OCI-LY7 (cell line): ENCODE data around the gene IFIT1B. TPM values are rescaled to one million over a fixed set of nuclear protein-coding genes. Genes with fewer than 3 reads are reported as not detected.
A peak's percentile ranks its signal among the peaks of the same experiment; 100 is the strongest.

Source experiments
- BruUV-seq: library from RNA; stranded (reverse); fragments of 400-500 nt; replicated peaks from 2 replicates; lab custom pipeline; 2021; lab: Mats Ljungman, UMichigan
- CTCF ChIA-PET: fragments of 300-600 bp; sonication (Branson Sonifier 250); formaldehyde crosslinking; loops from one replicate; lab custom pipeline; 2022; ENCODE audit warnings: antibody characterized with exemption; ENCODE audit not compliant: unreplicated experiment; lab: Charles Lee
- POLR2A ChIA-PET: fragments of 300-600 bp; sonication (Branson Sonifier 250); formaldehyde crosslinking; loops from one replicate; lab custom pipeline; 2022; ENCODE audit warnings: antibody characterized with exemption; lab: Charles Lee
- DNase-seq: peaks from one replicate; pipeline ENCODE4 v3.0.0-alpha.2; 2015; ENCODE audit warnings: low spot score
- H2AFZ ChIP-seq: fragments of 200-600 bp; sonication (generic), shearing (Covaris generic); 2 replicates; pipeline ENCODE4 v1.6.1; 2014; ENCODE audit warnings: mild to moderate bottlenecking, antibody characterized with exemption, low read length, moderate library complexity
- H3K27ac ChIP-seq: fragments of 200-600 bp; sonication (generic); 2 replicates; pipeline ENCODE4 v1.5.1; 2014; ENCODE audit warnings: mixed run types, low read depth, mild to moderate bottlenecking, moderate library complexity, low read length, inconsistent platforms; ENCODE audit not compliant: poor library complexity, severe bottlenecking
- H3K36me3 ChIP-seq: fragments of 200-600 bp; sonication (generic); 2 replicates; pipeline ENCODE4 v1.6.1; 2014; ENCODE audit warnings: mild to moderate bottlenecking, antibody characterized with exemption, low read length, moderate library complexity, mixed read lengths; ENCODE audit not compliant: insufficient read depth
- H3K4me1 ChIP-seq: fragments of 200-600 bp; sonication (generic); 2 replicates; pipeline ENCODE4 v1.5.1; 2014; ENCODE audit warnings: mild to moderate bottlenecking, low read length; ENCODE audit not compliant: insufficient read depth, poor library complexity, severe bottlenecking
- H3K4me2 ChIP-seq: fragments of 200-600 bp; sonication (generic); 2 replicates; pipeline ENCODE4 v1.6.1; 2014; ENCODE audit warnings: mild to moderate bottlenecking, low read length
- H3K4me3 ChIP-seq: fragments of 200-600 bp; sonication (generic); 2 replicates; pipeline ENCODE4 v1.5.1; 2014; ENCODE audit warnings: mild to moderate bottlenecking, low read depth, low read length; ENCODE audit not compliant: poor library complexity, severe bottlenecking
- H3K79me2 ChIP-seq: fragments of 200-600 bp; sonication (generic); 2 replicates; pipeline ENCODE4 v1.6.1; 2016; ENCODE audit warnings: low read depth, mild to moderate bottlenecking, low read length, moderate library complexity, mixed read lengths; ENCODE audit not compliant: insufficient read depth
- H3K9me2 ChIP-seq: fragments of 200-600 bp; sonication (generic); 2 replicates; pipeline ENCODE4 v1.6.1; 2016; ENCODE audit warnings: mild to moderate bottlenecking, low read length, mixed read lengths; ENCODE audit not compliant: insufficient read depth
- H3K9me3 ChIP-seq: fragments of 200-600 bp; sonication (generic); 2 replicates; pipeline ENCODE4 v1.6.1; 2014; ENCODE audit warnings: mild to moderate bottlenecking, mixed run types, low read length, mixed read lengths
- H4K20me1 ChIP-seq: fragments of 200-600 bp; sonication (generic); 2 replicates; pipeline ENCODE4 v1.6.1; 2014; ENCODE audit warnings: mild to moderate bottlenecking, antibody characterized with exemption, low read length, moderate library complexity, mixed read lengths; ENCODE audit not compliant: insufficient read depth
- CTCF ChIP-seq: fragments of 200-600 bp; sonication (generic); conservative IDR thresholded peaks from 2 replicates; pipeline ENCODE4 v1.5.1; 2014; ENCODE audit warnings: mild to moderate bottlenecking, antibody characterized with exemption, low read length, moderate library complexity, mixed read lengths
- EZH2phosphoT487 ChIP-seq: fragments of 200-600 bp; sonication (generic); IDR thresholded peaks from 2 replicates; pipeline ENCODE4 v1.6.1; 2018; ENCODE audit warnings: low read depth, borderline replicate concordance, mild to moderate bottlenecking, mixed run types, antibody characterized with exemption, low read length, moderate library complexity, mixed read lengths
- intact Hi-C: fragments of 100-400 bp; cut with micrococcal nuclease; formaldehyde crosslinking; loops from one replicate; pipeline ENCODE4 v1.10.0; 2022; ENCODE audit not compliant: unreplicated experiment
- total RNA-seq, 2 experiments: library from RNA; depleted of rRNA in 1 of 2; stranded (reverse); fragments of >200 nt in 1 of 2; shearing (Covaris generic) in 1 of 2; gene quantifications; 2 replicates each; pipeline ENCODE4 v1.2.3, GENCODE V29; 2014 to 2022

The IFIT1B gene
- total RNA-seq, 2 experiments from 2014 or later, result not detected

GRCh38 chr10:89425000-89425399, 47.1 kb downstream of the IFIT1B start:
- no peak overlapping the region for H3K4me3 ChIP-seq
- ChIA-PET CTCF (no interaction called here), POLR2A (no interaction called here)
- intact Hi-C loops, result loop anchor here (5.0 kb wide), 1 partner anchor 367 kb away; no protein-coding TSS in a partner anchor
- no peaks in the 10 kb centered on the region for H3K36me3 ChIP-seq
- DNase-seq, result no peak
- H3K79me2 ChIP-seq, result no peaks in the 10 kb centered on the region
- H3K4me2 ChIP-seq, result no peak overlapping the region
- no peak overlapping the region for H2AFZ ChIP-seq
- BruUV-seq, result no TSS peak
- no peaks in the 10 kb centered on the region for H4K20me1 ChIP-seq
- no peaks in the 10 kb centered on the region for H3K9me2 ChIP-seq
- H3K27ac ChIP-seq, result no peak overlapping the region
- no peaks in the 10 kb centered on the region for H3K9me3 ChIP-seq
- no peaks in the 10 kb centered on the region for H3K4me1 ChIP-seq
- TF ChIP-seq EZH2phosphoT487 (no peak), CTCF (no peak)

DNA sequence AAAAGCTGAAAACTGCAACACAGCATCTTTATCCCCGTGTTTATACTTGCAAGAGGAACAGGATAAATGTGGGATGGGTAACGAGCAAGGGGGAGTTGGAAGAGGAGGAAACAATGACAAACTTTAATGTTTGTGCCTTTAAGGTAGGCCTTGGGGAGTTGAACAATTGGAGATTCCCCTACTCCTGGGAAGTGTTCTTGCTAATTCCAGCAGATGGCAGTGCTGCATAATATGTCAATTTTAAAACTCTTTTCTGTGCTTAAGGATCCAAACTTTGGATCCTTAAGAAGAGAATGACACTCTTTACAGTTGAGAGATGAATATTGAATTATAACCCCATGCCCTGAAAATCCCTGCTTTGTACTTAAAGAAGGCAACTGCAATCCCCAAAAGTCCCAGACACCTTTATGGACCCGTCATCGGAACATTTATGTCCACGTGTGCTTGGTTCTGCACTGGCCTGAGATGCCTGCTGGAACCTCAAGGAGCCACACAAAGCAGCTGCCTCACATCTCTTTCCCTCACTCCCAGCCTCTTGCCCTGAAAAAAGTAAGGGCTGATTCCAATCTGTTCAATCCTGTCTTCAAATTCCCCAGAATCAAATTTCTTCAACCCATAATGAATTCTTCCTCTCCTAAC, 48.5 kb downstream of the IFIT1B start:
- intact Hi-C loops, result loop anchor here (1.0 to 5.0 kb wide), 2 partner anchors 138 to 366 kb away; no protein-coding TSS in a partner anchor
- Histone ChIP-seq H4K20me1 (no peaks in the 10 kb centered on the region), H3K4me1 (no peaks in the 10 kb centered on the region), H3K27ac (no peak overlapping the region), H3K4me3 (no peak overlapping the region), H3K36me3 (no peaks in the 10 kb centered on the region), H2AFZ (no peak overlapping the region), H3K4me2 (no peak overlapping the region), H3K9me3 (no peaks in the 10 kb centered on the region), H3K79me2 (no peaks in the 10 kb centered on the region), H3K9me2 (no peaks in the 10 kb centered on the region)
- DNase-seq, result peak; percentile 51
- peak; percentile 80 for TF ChIP-seq CTCF
- no peak for TF ChIP-seq EZH2phosphoT487
- no TSS peak for BruUV-seq
- ChIA-PET POLR2A (no interaction called here), CTCF (no interaction called here)

GRCh38 chr10:89427629-89428028, 49.8 kb downstream of the IFIT1B start:
- TF ChIP-seq CTCF, result no peak
- no peak for TF ChIP-seq EZH2phosphoT487
- Histone ChIP-seq H3K9me3 (no peaks in the 10 kb centered on the region), H3K9me2 (no peaks in the 10 kb centered on the region), H3K27ac (no peak overlapping the region), H2AFZ (no peak overlapping the region), H3K4me2 (no peak overlapping the region), H3K4me1 (no peaks in the 10 kb centered on the region), H3K4me3 (no peak overlapping the region), H3K36me3 (no peaks in the 10 kb centered on the region), H3K79me2 (no peaks in the 10 kb centered on the region), H4K20me1 (no peaks in the 10 kb centered on the region)
- intact Hi-C loops, result loop anchor here (5.0 kb wide), 1 partner anchor 365 kb away; no protein-coding TSS in a partner anchor
- ChIA-PET CTCF (no interaction called here), POLR2A (interaction anchor here (0.6 kb wide), 1 partner anchor 210 kb away, joined by 3 read pairs; no protein-coding TSS in a partner anchor)
- DNase-seq, result no peak
- no TSS peak for BruUV-seq
